Measurements from ENCODE around the gene SPINT2.

DNA sequence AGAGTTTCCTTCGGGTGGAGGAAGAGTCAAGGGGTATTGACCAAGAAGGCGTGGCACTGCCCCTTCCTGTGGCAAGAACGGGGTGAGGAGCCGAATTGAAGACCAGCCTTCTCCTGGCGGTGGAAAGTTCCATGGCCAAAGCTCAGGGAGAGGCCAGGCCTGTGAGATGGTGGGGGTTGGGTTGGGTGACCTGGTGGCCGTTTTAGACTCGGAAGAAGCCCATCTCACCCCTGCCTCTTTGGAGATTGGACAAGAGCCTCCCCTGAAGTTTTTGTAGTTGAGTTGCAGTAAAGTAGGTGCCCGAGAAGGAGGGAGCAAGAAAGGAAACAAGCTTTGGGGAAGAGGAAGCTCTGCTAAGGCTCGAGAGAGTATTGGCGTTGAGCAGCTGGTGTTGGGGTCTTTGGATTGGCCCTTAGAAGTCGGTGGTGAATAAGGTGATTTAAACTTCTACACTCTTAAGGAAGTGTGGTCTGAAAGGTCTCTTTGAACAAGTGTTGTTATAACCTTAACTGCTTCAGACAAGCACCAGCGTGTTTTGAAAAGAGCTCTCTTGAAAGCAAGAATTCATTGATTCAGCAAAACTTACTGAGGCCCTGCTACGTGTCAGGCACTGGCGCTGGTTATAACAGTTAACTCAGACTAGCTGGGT is 964 bp downstream of the SPINT2 start:
- TF ChIP-seq EZH2phosphoT487 (IDR thresholded peaks at IDR 0.05; ENCODE audit: borderline replicate concordance, low read length) = no peak
- TF ChIP-seq, protein P1, sequence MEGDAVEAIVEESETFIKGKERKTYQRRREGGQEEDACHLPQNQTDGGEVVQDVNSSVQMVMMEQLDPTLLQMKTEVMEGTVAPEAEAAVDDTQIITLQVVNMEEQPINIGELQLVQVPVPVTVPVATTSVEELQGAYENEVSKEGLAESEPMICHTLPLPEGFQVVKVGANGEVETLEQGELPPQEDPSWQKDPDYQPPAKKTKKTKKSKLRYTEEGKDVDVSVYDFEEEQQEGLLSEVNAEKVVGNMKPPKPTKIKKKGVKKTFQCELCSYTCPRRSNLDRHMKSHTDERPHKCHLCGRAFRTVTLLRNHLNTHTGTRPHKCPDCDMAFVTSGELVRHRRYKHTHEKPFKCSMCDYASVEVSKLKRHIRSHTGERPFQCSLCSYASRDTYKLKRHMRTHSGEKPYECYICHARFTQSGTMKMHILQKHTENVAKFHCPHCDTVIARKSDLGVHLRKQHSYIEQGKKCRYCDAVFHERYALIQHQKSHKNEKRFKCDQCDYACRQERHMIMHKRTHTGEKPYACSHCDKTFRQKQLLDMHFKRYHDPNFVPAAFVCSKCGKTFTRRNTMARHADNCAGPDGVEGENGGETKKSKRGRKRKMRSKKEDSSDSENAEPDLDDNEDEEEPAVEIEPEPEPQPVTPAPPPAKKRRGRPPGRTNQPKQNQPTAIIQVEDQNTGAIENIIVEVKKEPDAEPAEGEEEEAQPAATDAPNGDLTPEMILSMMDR (conservative IDR thresholded peaks at IDR 0.05; ENCODE audit: low read depth, low read length) = no peak
